Loucy (cell line): ENCODE results near the gene NINL.

ENCODE experiments used
- H2AFZ ChIP-seq: fragments of 200-600 bp; sonication (generic); 2 replicates; pipeline ENCODE4 v1.6.0; 2016; ENCODE audit warnings: antibody characterized with exemption, mild to moderate bottlenecking, low read length, moderate library complexity
- H3F3A ChIP-seq: fragments of 200-600 bp; 2 replicates; pipeline ENCODE4 v1.6.0; 2016; ENCODE audit warnings: antibody characterized with exemption, low read depth, mild to moderate bottlenecking
- H3K27me3 ChIP-seq: fragments of 200-600 bp; sonication (generic); 2 replicates; pipeline ENCODE4 v1.6.1; 2014; ENCODE audit warnings: low read length, mild to moderate bottlenecking; ENCODE audit not compliant: insufficient read depth, poor library complexity, severe bottlenecking
- H3K36me3 ChIP-seq: fragments of 200-600 bp; sonication (generic); 2 replicates; pipeline ENCODE4 v1.6.1; 2016; ENCODE audit warnings: low read length; ENCODE audit not compliant: insufficient read depth
- H3K4me1 ChIP-seq: fragments of 200-600 bp; sonication (generic); 2 replicates; pipeline ENCODE4 v1.5.1; 2014; ENCODE audit warnings: low read length, mild to moderate bottlenecking; ENCODE audit not compliant: insufficient read depth, poor library complexity, severe bottlenecking
- H3K4me2 ChIP-seq: fragments of 200-600 bp; sonication (generic); 2 replicates; pipeline ENCODE4 v1.6.0; 2014; ENCODE audit warnings: antibody characterized with exemption, low read length, low read depth, mild to moderate bottlenecking; ENCODE audit not compliant: poor library complexity, severe bottlenecking
- H3K4me3 ChIP-seq: fragments of 200-600 bp; sonication (generic); 2 replicates; pipeline ENCODE4 v1.5.1; 2014; ENCODE audit warnings: low read length, mild to moderate bottlenecking, mixed read lengths; ENCODE audit not compliant: poor library complexity, severe bottlenecking
- H3K79me2 ChIP-seq: fragments of 200-600 bp; sonication (generic); 2 replicates; pipeline ENCODE4 v1.6.1; 2014; ENCODE audit warnings: low read length; ENCODE audit not compliant: insufficient read depth
- H3K9ac ChIP-seq: fragments of 200-600 bp; sonication (generic); 2 replicates; pipeline ENCODE4 v1.6.0; 2014; ENCODE audit warnings: mild to moderate bottlenecking, low read depth, low read length, moderate library complexity; ENCODE audit not compliant: poor library complexity, severe bottlenecking
- H3K9me2 ChIP-seq: fragments of 200-600 bp; sonication (generic); replicated peaks from 2 replicates; pipeline ENCODE4 v1.6.1; 2016; ENCODE audit warnings: low read depth, low read length, mixed read lengths
- H3K9me3 ChIP-seq: fragments of 200-600 bp; sonication (generic); 2 replicates; pipeline ENCODE4 v1.6.1; 2014; ENCODE audit warnings: mild to moderate bottlenecking, antibody characterized with exemption, low read length, low read depth; ENCODE audit not compliant: insufficient read depth
- H4K20me1 ChIP-seq: fragments of 200-600 bp; sonication (generic); 2 replicates; pipeline ENCODE4 v1.6.0; 2014; ENCODE audit warnings: antibody characterized with exemption, low read length, mild to moderate bottlenecking; ENCODE audit not compliant: insufficient read depth, poor library complexity, severe bottlenecking
- CTCF ChIP-seq: fragments of 200-600 bp; sonication (generic); conservative IDR thresholded peaks from 2 replicates; pipeline ENCODE4 v1.5.1; 2014; ENCODE audit warnings: mild to moderate bottlenecking, antibody characterized with exemption, low read length
- EZH2phosphoT487 ChIP-seq: fragments of 200-600 bp; IDR thresholded peaks from 2 replicates; pipeline ENCODE4 v1.6.1; 2018; ENCODE audit warnings: antibody characterized with exemption, mild to moderate bottlenecking, moderate library complexity, borderline replicate concordance

Gene NINL

DNA sequence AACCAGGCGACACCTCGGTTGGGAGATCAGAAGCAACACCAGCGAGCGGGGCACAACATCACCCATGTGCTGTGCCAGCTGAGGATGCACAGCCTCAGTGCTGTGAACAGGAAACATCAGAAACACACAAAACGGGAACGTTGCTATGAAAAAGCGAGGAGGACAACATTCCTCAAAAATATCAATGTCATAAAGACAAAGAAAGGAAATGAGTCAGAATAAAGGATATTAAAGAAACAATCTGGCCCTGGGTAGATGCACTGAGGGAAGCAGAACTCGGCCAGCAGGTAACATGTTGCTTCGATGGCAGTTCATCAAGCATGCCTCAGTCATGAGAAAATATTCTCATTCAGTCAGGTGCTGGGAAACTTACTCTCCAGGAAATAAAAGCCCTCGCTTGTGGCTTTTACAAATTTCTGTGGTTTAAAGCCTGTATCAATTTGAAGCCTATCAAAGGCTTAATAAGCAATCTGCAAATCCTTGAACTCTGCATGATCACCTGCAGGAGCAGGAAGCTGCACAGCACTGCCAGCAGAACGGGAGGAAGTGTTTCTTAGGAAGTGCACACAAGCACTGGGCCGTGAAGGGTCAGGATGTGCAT lies 100.3 kb downstream of the NINL start:
- H3K27me3 ChIP-seq: no peaks in the 10 kb centered on the region
- H3K4me3 ChIP-seq: no peak overlapping the region
- no peaks in the 10 kb centered on the region for H3K79me2 ChIP-seq

GRCh38 chr20:25484224-25484846 lies 101.0 kb downstream of the NINL start:
- peaks cover 5% of the 10 kb centered on the region for H3K4me1 ChIP-seq
- no peak overlapping the region for H2AFZ ChIP-seq
- no peaks in the 10 kb centered on the region for H3K79me2 ChIP-seq
- no peak for TF ChIP-seq EZH2phosphoT487
- no peak for TF ChIP-seq CTCF
- no peaks in the 10 kb centered on the region for H3K9me3 ChIP-seq
- H4K20me1 ChIP-seq: no peaks in the 10 kb centered on the region
- no peaks in the 10 kb centered on the region for H3K27me3 ChIP-seq
- no peak overlapping the region for H3K9ac ChIP-seq
- H3F3A ChIP-seq: no peaks in the 10 kb centered on the region
- peaks cover 46% of the 10 kb centered on the region; the same call in 1 of the 2 replicates for H3K36me3 ChIP-seq
- no peak overlapping the region for H3K4me3 ChIP-seq
- H3K4me2 ChIP-seq: no peak overlapping the region
- no peaks in the 10 kb centered on the region for H3K9me2 ChIP-seq

More for the DNA sequence above, 100.3 kb downstream of the NINL start:
- Histone ChIP-seq H3K4me2 (no peak overlapping the region), H3K9me3 (no peaks in the 10 kb centered on the region), H3K4me1 (peaks cover 5% of the 10 kb centered on the region), H3K9ac (no peak overlapping the region), H3F3A (no peaks in the 10 kb centered on the region), H2AFZ (no peak overlapping the region), H3K9me2 (no peaks in the 10 kb centered on the region), H3K36me3 (peaks cover 40% of the 10 kb centered on the region; the same call in 1 of the 2 replicates), H4K20me1 (no peaks in the 10 kb centered on the region)
- TF ChIP-seq EZH2phosphoT487: no peak
- TF ChIP-seq CTCF: no peak

- peaks cover 5% of the 10 kb centered on the region for H3K4me1 ChIP-seq
- H2AFZ ChIP-seq: no peak overlapping the region
- H3K9ac ChIP-seq: no peak overlapping the region
- no peaks in the 10 kb centered on the region for H3K9me3 ChIP-seq
- H3K4me3 ChIP-seq: no peak overlapping the region
- H3K4me2 ChIP-seq: no peak overlapping the region
- no peaks in the 10 kb centered on the region for H3K79me2 ChIP-seq
- TF ChIP-seq CTCF (no peak), EZH2phosphoT487 (no peak)
- H3K27me3 ChIP-seq: no peaks in the 10 kb centered on the region
- no peaks in the 10 kb centered on the region for H4K20me1 ChIP-seq
- no peaks in the 10 kb centered on the region for H3F3A ChIP-seq
- peaks cover 48% of the 10 kb centered on the region; the same call in 1 of the 2 replicates for H3K36me3 ChIP-seq
- H3K9me2 ChIP-seq: no peaks in the 10 kb centered on the region
Measured at GRCh38 chr20:25483431-25484132, 101.7 kb downstream of the NINL start.
